Sigmoid colon (tissue), 7 donors: Measurements from ENCODE around the gene PIWIL1. TPM values are rescaled to one million over a fixed set of nuclear protein-coding genes. Genes with fewer than 3 reads are reported as not detected.

Experiments
- DNase-seq: peaks from one replicate; pipeline ENCODE4 v3.0.0-alpha.2; 2019
- H3K27ac ChIP-seq, 4 donors: fragments of 200-600 bp; sonication (generic); one replicate each; pipeline ENCODE4 v1.5.1; 2016 to 2019; ENCODE audit warnings: mild to moderate bottlenecking in 1 of 4
- H3K27me3 ChIP-seq, 3 donors: fragments of 200-600 bp; sonication (generic); one replicate each; pipeline ENCODE4 v1.5.1; 2019; ENCODE audit warnings: mild to moderate bottlenecking in 1 of 3
- H3K36me3 ChIP-seq, 4 donors: fragments of 200-600 bp; sonication (generic); one replicate each; pipeline ENCODE4 v1.5.1; 2016 to 2019
- H3K4me1 ChIP-seq, 4 donors: fragments of 200-600 bp; sonication (generic); one replicate each; pipeline ENCODE4 v1.5.1; 2017 to 2019
- H3K4me3 ChIP-seq, 4 donors: fragments of 200-600 bp; sonication (generic); one replicate each; pipeline ENCODE4 v1.5.1; 2017 to 2019; ENCODE audit warnings: mild to moderate bottlenecking in 2 of 4, moderate library complexity in 1 of 4
- H3K9me3 ChIP-seq, 4 donors: fragments of 200-600 bp in 3 of 4; sonication (generic) in 3 of 4; one replicate each; pipeline versions ENCODE4 v1.5.1 to v1.6.1; 2013 to 2019
- CTCF ChIP-seq, 4 experiments: fragments of 450-650 bp in 3 of 4; fragments of 200-600 bp in 1 of 4; IDR thresholded peaks; one replicate each; pipeline ENCODE4 v1.5.1; 2016 to 2019; ENCODE audit warnings: antibody characterized with exemption in 4 of 4, mild to moderate bottlenecking in 3 of 4, moderate library complexity in 2 of 4
- EP300 ChIP-seq, 4 donors: sonication (generic); formaldehyde crosslinking; IDR thresholded peaks; one replicate each; pipeline ENCODE4 v1.6.1; 2017; ENCODE audit warnings: antibody characterized with exemption in 4 of 4
- POLR2A ChIP-seq, 2 donors: fragments of 450-650 bp; IDR thresholded peaks; one replicate each; pipeline ENCODE4 v1.6.1; 2016; ENCODE audit warnings: antibody characterized with exemption in 2 of 2, mild to moderate bottlenecking in 2 of 2, moderate library complexity in 2 of 2
- POLR2AphosphoS5 ChIP-seq, 4 donors: sonication (generic); formaldehyde crosslinking; IDR thresholded peaks; one replicate each; pipeline ENCODE4 v1.6.1; 2017; ENCODE audit warnings: antibody characterized with exemption in 4 of 4
- WGBS, 2 donors: extraction: QIAGEN DNeasy Blood & Tissue Kit; methylation state at CpG; one replicate each; pipeline ENCODE4 v1.1.7; 2013; 5-methylcytosine and 5-hydroxymethylcytosine counted together
- intact Hi-C: fragments of 100-400 bp; cut with DNase I; formaldehyde crosslinking; loops from one replicate; pipeline ENCODE4 v1.15.1; 2023
- polyA plus RNA-seq, 3 donors: library from polyadenylated mRNA; stranded (reverse); fragments of 200-250 nt; gene quantifications; one replicate each; pipeline ENCODE4 v1.2.3, GENCODE V29; 2013
- total RNA-seq, 4 donors: library from RNA; depleted of rRNA; stranded (reverse); fragments of >200 nt; gene quantifications; one replicate each; pipeline ENCODE4 v1.1.0, GENCODE V29; 2016
- donor health status: healthy with polysubstance abuse.
- donor health status: Bipolar disorder and iron deficiency.
- donor health status: healthy.

The PIWIL1 gene
- total and polyA plus RNA-seq, 7 donors, result not detected

GRCh38 chr12:130342442-130342841 lies 4.8 kb downstream of the PIWIL1 start:
- no peak overlapping the region for H3K4me3 ChIP-seq
- WGBS, 2 donors, result 50 to 81% methylated on average over 8 of the region's 8 CpGs

GRCh38 chr12:130342842-130343241 lies 5.2 kb downstream of the PIWIL1 start:
- intact Hi-C loops, result no loop called here
- no peak for DNase-seq
- no peaks in the 10 kb centered on the region for H3K9me3 ChIP-seq
- no peak overlapping the region for H3K27ac ChIP-seq
- peaks cover 0 to 26% (median 24%) of the 10 kb centered on the region in 3 donors for H3K27me3 ChIP-seq
- no peaks in the 10 kb centered on the region for H3K36me3 ChIP-seq
- H3K4me1 ChIP-seq, result peaks cover 0 to 7% (median 3%) of the 10 kb centered on the region in 4 donors
- 82 to 91% methylated on average over 5 of the region's 5 CpGs for WGBS, 2 donors
- no peak overlapping the region for H3K4me3 ChIP-seq
- TF ChIP-seq POLR2A (IDR thresholded peaks at IDR 0.05) (no peak), POLR2AphosphoS5 (IDR thresholded peaks at IDR 0.05) (no peak), EP300 (IDR thresholded peaks at IDR 0.05) (no peak), CTCF (IDR thresholded peaks at IDR 0.05) (no peak)

More at GRCh38 chr12:130342442-130342841, 4.8 kb downstream of the PIWIL1 start:
- H3K27ac ChIP-seq, result no peak overlapping the region
- H3K4me1 ChIP-seq, result peaks cover 0 to 7% (median 3%) of the 10 kb centered on the region in 4 donors
- no peak for DNase-seq
- intact Hi-C loops, result no loop called here
- no peaks in the 10 kb centered on the region for H3K9me3 ChIP-seq
- no peaks in the 10 kb centered on the region for H3K36me3 ChIP-seq
- H3K27me3 ChIP-seq, result peaks cover 0 to 28% (median 26%) of the 10 kb centered on the region in 3 donors
- TF ChIP-seq POLR2A (IDR thresholded peaks at IDR 0.05) (no peak), CTCF (IDR thresholded peaks at IDR 0.05) (no peak), EP300 (IDR thresholded peaks at IDR 0.05) (no peak), POLR2AphosphoS5 (IDR thresholded peaks at IDR 0.05) (no peak)

- peaks cover 0 to 27% (median 11%) of the 10 kb centered on the region in 3 donors for H3K27me3 ChIP-seq
- H3K4me1 ChIP-seq, result no peaks in the 10 kb centered on the region
- H3K27ac ChIP-seq, result no peak overlapping the region
- no peaks in the 10 kb centered on the region for H3K9me3 ChIP-seq
- no peak for DNase-seq
- H3K36me3 ChIP-seq, result no peaks in the 10 kb centered on the region
- TF ChIP-seq POLR2AphosphoS5 (IDR thresholded peaks at IDR 0.05) (no peak), EP300 (IDR thresholded peaks at IDR 0.05) (no peak), CTCF (IDR thresholded peaks at IDR 0.05) (no peak), POLR2A (IDR thresholded peaks at IDR 0.05) (no peak)
- intact Hi-C loops, result no loop called here
- no peak overlapping the region for H3K4me3 ChIP-seq
These were observed 6.8 kb downstream of the PIWIL1 start for GRCh38 chr12:130344529-130344928.

DNA sequence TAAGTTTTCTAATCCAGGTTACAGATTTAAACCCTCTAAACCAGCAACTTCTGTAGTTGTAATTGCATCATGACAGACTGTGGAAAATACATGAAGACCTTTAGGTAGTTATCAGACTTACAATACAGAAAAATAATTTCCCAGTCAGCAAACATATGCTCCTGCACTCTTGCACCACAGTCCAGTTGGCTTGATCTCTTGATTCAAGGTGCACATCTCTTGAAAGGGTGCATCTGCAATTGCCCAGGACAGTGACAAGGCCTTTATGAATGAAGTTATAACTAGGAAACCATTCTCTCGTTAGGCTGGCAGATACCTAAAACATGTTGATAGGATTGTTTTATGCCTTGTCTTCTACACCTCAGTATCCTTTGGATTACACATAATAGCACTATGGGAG lies 7.6 kb downstream of the PIWIL1 start:
- no peaks in the 10 kb centered on the region for H3K9me3 ChIP-seq
- intact Hi-C loops, result no loop called here
- no peak overlapping the region for H3K4me3 ChIP-seq
- no peak for DNase-seq
- H3K4me1 ChIP-seq, result no peaks in the 10 kb centered on the region
- WGBS, 2 donors, result 80 to 95% methylated on average over 1 of the region's 1 CpG
- H3K36me3 ChIP-seq, result no peaks in the 10 kb centered on the region
- H3K27ac ChIP-seq, result no peak overlapping the region
- peaks cover 0 to 20% (median 4%) of the 10 kb centered on the region in 3 donors for H3K27me3 ChIP-seq
- TF ChIP-seq POLR2A (IDR thresholded peaks at IDR 0.05), result no peak
- no peak for TF ChIP-seq EP300 (IDR thresholded peaks at IDR 0.05)
- TF ChIP-seq CTCF (IDR thresholded peaks at IDR 0.05), result no peak
- no peak for TF ChIP-seq POLR2AphosphoS5 (IDR thresholded peaks at IDR 0.05)

DNA sequence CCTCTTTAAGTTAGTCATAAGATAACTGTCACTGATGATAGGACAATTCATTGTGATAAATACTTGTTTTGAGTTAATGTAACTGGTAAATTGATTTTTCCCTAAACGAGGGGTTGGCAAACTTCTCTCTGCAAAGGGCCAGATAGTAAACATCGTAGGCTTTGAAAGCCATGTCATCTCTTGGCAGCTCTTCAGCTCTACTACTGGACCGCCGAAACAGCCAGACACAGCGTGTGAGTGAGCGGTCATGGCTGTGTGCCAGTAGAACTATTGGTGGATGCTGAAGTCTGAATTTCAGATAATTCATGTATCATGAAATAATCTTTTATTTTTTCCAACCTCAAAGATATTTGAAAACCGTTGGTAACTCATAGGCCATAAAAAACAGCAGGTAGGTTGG lies 9.9 kb downstream of the PIWIL1 start:
- no peaks in the 10 kb centered on the region for H3K4me1 ChIP-seq
- H3K4me3 ChIP-seq, result no peak overlapping the region
- DNase-seq, result no peak
- no peak overlapping the region for H3K27ac ChIP-seq
- TF ChIP-seq POLR2A (IDR thresholded peaks at IDR 0.05), result no peak
- TF ChIP-seq POLR2AphosphoS5 (IDR thresholded peaks at IDR 0.05), result no peak
- TF ChIP-seq EP300 (IDR thresholded peaks at IDR 0.05), result no peak
- no peak for TF ChIP-seq CTCF (IDR thresholded peaks at IDR 0.05)
- no peaks in the 10 kb centered on the region for H3K36me3 ChIP-seq
- 70 to 78% methylated on average over 7 of the region's 7 CpGs for WGBS, 2 donors
- H3K27me3 ChIP-seq, result peaks cover 0 to 32% (median 0%) of the 10 kb centered on the region in 3 donors
- no peaks in the 10 kb centered on the region for H3K9me3 ChIP-seq
- intact Hi-C loops, result no loop called here
